Head of caudate nucleus (tissue), 42 donors: ENCODE data around the gene UTRN.

ENCODE experiments used
- DNase-seq, 42 donors: peaks; one replicate each; pipeline versions ENCODE4 v3.0.0 to v3.0.0-alpha.2; 2020 to 2021; ENCODE audit warnings: mixed read lengths in 7 of 42
- intact Hi-C: fragments of 100-400 bp; cut with DNase I; formaldehyde crosslinking; loops from one replicate; pipeline ENCODE4 v1.15.0; 2022

The UTRN gene

GRCh38 chr6:144284783-144285547, at the start of gene UTRN:
TSS of gene UTRN (plus strand) at chr6:144285335. CDS start at chr6:144291829, 6,494 bp downstream.
- DNase-seq = peak in 41 of 42 donors; percentile 19 to 73 (median 48)
- intact Hi-C loops = no loop called here

- no peak for DNase-seq
- intact Hi-C loops = no loop called here
Measured at GRCh38 chr6:144244688-144245087, 40.4 kb upstream of the UTRN start.

GRCh38 chr6:144246988-144247387, 38.1 kb upstream of the UTRN start:
- no peak for DNase-seq
- intact Hi-C loops = no loop called here

GRCh38 chr6:144248003-144248402, 37.1 kb upstream of the UTRN start:
- intact Hi-C loops = no loop called here
- no peak for DNase-seq

GRCh38 chr6:144248476-144249301, 36.4 kb upstream of the UTRN start:
- no peak for DNase-seq
- intact Hi-C loops = no loop called here

- no peak for DNase-seq
- intact Hi-C loops = no loop called here
Measured at GRCh38 chr6:144250276-144250675, 34.9 kb upstream of the UTRN start.

- intact Hi-C loops = no loop called here
- DNase-seq = no peak
Measured at GRCh38 chr6:144252259-144252658, 32.9 kb upstream of the UTRN start.

GRCh38 chr6:144259986-144260385, 25.1 kb upstream of the UTRN start:
- DNase-seq = no peak

GRCh38 chr6:144262470-144263369, 22.4 kb upstream of the UTRN start:
- no peak for DNase-seq
- intact Hi-C loops = no loop called here

More at GRCh38 chr6:144259986-144260385, 25.1 kb upstream of the UTRN start:
- intact Hi-C loops = no loop called here

GRCh38 chr6:144263786-144264185, 21.3 kb upstream of the UTRN start:
- no peak for DNase-seq
- intact Hi-C loops = no loop called here

GRCh38 chr6:144264270-144265060, 20.7 kb upstream of the UTRN start:
- no peak for DNase-seq
- intact Hi-C loops = no loop called here

- no peak for DNase-seq
- intact Hi-C loops = no loop called here
Measured at GRCh38 chr6:144265061-144265357, 20.1 kb upstream of the UTRN start.

GRCh38 chr6:144265390-144265789, 19.7 kb upstream of the UTRN start:
- intact Hi-C loops = no loop called here
- no peak for DNase-seq

GRCh38 chr6:144266091-144266649, 19.0 kb upstream of the UTRN start:
- intact Hi-C loops = no loop called here

GRCh38 chr6:144268794-144269349, 16.3 kb upstream of the UTRN start:
- no peak for DNase-seq
- intact Hi-C loops = no loop called here

More at GRCh38 chr6:144266091-144266649, 19.0 kb upstream of the UTRN start:
- DNase-seq = no peak

GRCh38 chr6:144277174-144277573, 8.0 kb upstream of the UTRN start:
- DNase-seq = no peak
- intact Hi-C loops = no loop called here

GRCh38 chr6:144277605-144278227, 7.4 kb upstream of the UTRN start:
- intact Hi-C loops = no loop called here

More at GRCh38 chr6:144277605-144278227, 7.4 kb upstream of the UTRN start:
- DNase-seq = no peak
